Activated B cell treated with CpG ODN at 0.5 μM for 24 hours (primary cell): ENCODE measurements around the gene SERBP1. TPM values are rescaled to one million over a fixed set of nuclear protein-coding genes. Genes with fewer than 3 reads are reported as not detected.

Experiments
- ATAC-seq: fragments of 200-7000 bp; cut with Tn5 transposase; one replicate; pipeline ENCODE4 v1.10.0; 2021; ENCODE audit warnings: low read depth, mild to moderate bottlenecking, moderate library complexity
- CTCF ChIA-PET: fragments of 350-600 bp; sonication (Branson Sonifier 250); formaldehyde crosslinking; loops from one replicate; lab custom pipeline; 2021; ENCODE audit warnings: antibody characterized with exemption; lab: Charles Lee
- POLR2A ChIA-PET: fragments of 350-600 bp; sonication (Branson Sonifier 250); formaldehyde crosslinking; loops from one replicate; lab custom pipeline; 2021; ENCODE audit warnings: antibody characterized with exemption; lab: Charles Lee
- DNase-seq: peaks from one replicate; pipeline ENCODE4 v3.0.0; 2022
- H3K27ac Mint-ChIP-seq: one replicate; pipeline ENCODE4 v1.8.0; 2020; ENCODE audit warnings: mixed read lengths
- H3K27me3 Mint-ChIP-seq: one replicate; pipeline ENCODE4 v1.8.0; 2021; ENCODE audit warnings: mixed read lengths
- H3K36me3 Mint-ChIP-seq: one replicate; pipeline ENCODE4 v1.8.0; 2021; ENCODE audit warnings: low read depth, mixed read lengths
- H3K4me1 Mint-ChIP-seq: one replicate; pipeline ENCODE4 v1.8.0; 2021; ENCODE audit warnings: mixed read lengths
- H3K4me3 Mint-ChIP-seq: one replicate; pipeline ENCODE4 v1.8.0; 2020; ENCODE audit warnings: mild to moderate bottlenecking, mixed read lengths
- H3K9me3 Mint-ChIP-seq: one replicate; pipeline ENCODE4 v1.8.0; 2020; ENCODE audit warnings: mixed read lengths
- CTCF ChIP-seq: fragments of 200-600 bp; IDR thresholded peaks from one replicate; pipeline ENCODE4 v1.8.0; 2022; ENCODE audit warnings: antibody characterized with exemption, mild to moderate bottlenecking
- intact Hi-C: fragments of 100-400 bp; cut with micrococcal nuclease; formaldehyde crosslinking; loops from one replicate; pipeline ENCODE4 v1.15.1; 2024
- total RNA-seq: library from RNA; stranded (reverse); gene quantifications from 2 replicates; pipeline ENCODE4 v1.2.3, GENCODE V29; 2022

SERBP1 gene
- total RNA-seq: 222 and 232 TPM in 2 replicates

GRCh38 chr1:67430358-67431155 lies at the start of gene SERBP1:
Gene SERBP1, minus strand, starts transcription at chr1:67430402. Its CDS starts 102 bp downstream, at chr1:67430300.
- ChIA-PET CTCF (interaction anchor here (1.5 to 2.2 kb wide), 2 partner anchors 70 to 196 kb away, joined by 4 to 9 read pairs; no protein-coding TSS in a partner anchor), POLR2A (interaction anchor here (0.6 to 4.5 kb wide), 14 partner anchors 11 to 1099 kb away, joined by 3 to 39 read pairs (median 5); partner anchors contain the start of genes DNAI4, GADD45A, MIER1 and SLC35D1)
- Mint-ChIP-seq H3K4me3 (peak within 1 kb of the TSS; percentile 98), H3K4me1 (peaks cover 59% of the 10 kb centered on the region), H3K9me3 (no peaks in the 10 kb centered on the region), H3K27me3 (no peaks in the 10 kb centered on the region), H3K36me3 (peaks cover 50% of the 10 kb centered on the region), H3K27ac (peak within 1 kb of the TSS; percentile 99)
- ATAC-seq (peak; percentile 86), DNase-seq (peak; percentile 91)
- no peak for TF ChIP-seq CTCF
- intact Hi-C loops: loop anchor here (1.0 to 10.0 kb wide), 12 partner anchors 59 to 1094 kb away; partner anchors contain the start of genes GADD45A and SLC35D1

GRCh38 chr1:67479146-67479891 lies 49.1 kb upstream of the SERBP1 start:
- no peak for TF ChIP-seq CTCF
- Mint-ChIP-seq H3K4me1 (no peaks in the 10 kb centered on the region), H3K27me3 (peaks cover 7% of the 10 kb centered on the region), H3K9me3 (no peaks in the 10 kb centered on the region), H3K36me3 (no peaks in the 10 kb centered on the region), H3K4me3 (no peak overlapping the region), H3K27ac (no peak overlapping the region)
- ATAC-seq: no peak
- intact Hi-C loops: no loop called here
- POLR2A ChIA-PET: no interaction called here
- no peak for DNase-seq
- CTCF ChIA-PET: interaction anchor here (0.7 kb wide), 1 partner anchor 12 kb away, joined by 3 read pairs; no protein-coding TSS in a partner anchor

GRCh38 chr1:67476906-67477305 lies 46.7 kb upstream of the SERBP1 start:
- intact Hi-C loops: no loop called here
- Mint-ChIP-seq H3K27me3 (peaks cover 8% of the 10 kb centered on the region), H3K9me3 (no peaks in the 10 kb centered on the region), H3K27ac (no peak overlapping the region), H3K4me1 (no peaks in the 10 kb centered on the region), H3K36me3 (no peaks in the 10 kb centered on the region), H3K4me3 (no peak overlapping the region)
- DNase-seq (no peak), ATAC-seq (no peak)
- no peak for TF ChIP-seq CTCF
- ChIA-PET CTCF (interaction anchor here (0.7 kb wide), 1 partner anchor 243 kb away, joined by 3 read pairs; no protein-coding TSS in a partner anchor), POLR2A (no interaction called here)

- CTCF ChIA-PET: no interaction called here
Observed at GRCh38 chr1:67476006-67476482, 45.8 kb upstream of the SERBP1 start.

More at GRCh38 chr1:67476006-67476482, 45.8 kb upstream of the SERBP1 start:
- no peak for DNase-seq
- peaks cover 8% of the 10 kb centered on the region for H3K27me3 Mint-ChIP-seq
- POLR2A ChIA-PET: no interaction called here
- no peak for ATAC-seq
- H3K4me1 Mint-ChIP-seq: no peaks in the 10 kb centered on the region
- H3K36me3 Mint-ChIP-seq: no peaks in the 10 kb centered on the region
- no peak for TF ChIP-seq CTCF
- H3K4me3 Mint-ChIP-seq: no peak overlapping the region
- no peak overlapping the region for H3K27ac Mint-ChIP-seq
- intact Hi-C loops: no loop called here
- H3K9me3 Mint-ChIP-seq: no peaks in the 10 kb centered on the region
